Measurements from ENCODE around the gene KEL.

DNA sequence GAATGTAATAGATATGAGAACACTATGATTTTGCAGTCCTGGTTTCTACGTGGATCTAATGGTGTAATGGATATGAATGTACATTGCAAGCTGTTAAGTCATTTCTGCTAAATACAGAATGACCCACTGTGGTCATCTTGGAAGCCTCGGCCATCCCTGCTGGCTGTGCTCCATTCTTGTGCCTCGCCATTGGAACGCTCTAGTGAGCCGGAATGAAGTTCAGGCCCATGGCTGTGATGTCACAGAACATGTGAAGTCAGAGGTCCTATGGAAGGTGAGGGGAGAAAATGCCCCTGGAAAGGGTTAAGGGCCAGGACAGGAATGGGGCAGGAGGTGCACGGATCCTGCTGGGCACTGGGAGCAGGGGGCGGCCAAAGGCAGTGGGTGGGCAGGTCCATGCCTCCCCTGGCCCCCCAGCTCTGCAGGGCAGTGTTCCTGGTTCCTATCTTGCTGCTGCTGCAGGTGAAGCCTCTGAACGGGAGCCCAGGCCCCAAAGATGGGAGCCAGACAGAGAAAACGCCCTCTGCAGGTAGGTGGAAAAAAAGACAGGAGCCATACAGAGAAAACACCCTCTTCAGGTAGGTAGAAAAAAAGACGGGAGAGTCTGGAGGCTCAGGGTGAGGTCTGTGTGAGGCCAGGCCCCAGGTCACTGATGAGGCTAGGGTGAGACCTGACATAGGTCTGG, 22.8 kb downstream of the KEL start, which contains the start of gene LLCFC1:
- TF ChIP-seq POLR2A (IDR thresholded peaks at IDR 0.05; ENCODE audit: low read length) (no peak), GATA1 (IDR thresholded peaks at IDR 0.05; ENCODE audit: low read depth, low read length) (no peak)
